Right kidney (tissue), 1 donor: ENCODE measurements around the gene PRMT7.
"Not testable (repeated sequence)": the region's sequence is repeated elsewhere in the genome, so short reads cannot be mapped to it uniquely, and the experiment has no call there.

Source experiments
- DNase-seq: peaks from one replicate; pipeline ENCODE4 v3.0.0-alpha.2; 2016

The PRMT7 gene

GRCh38 chr16:68283346-68283745, 27.5 kb upstream of the PRMT7 start:
- DNase-seq = no peak

GRCh38 chr16:68283801-68284598, 26.8 kb upstream of the PRMT7 start:
- no peak for DNase-seq

GRCh38 chr16:68284847-68285246, 26.0 kb upstream of the PRMT7 start:
- DNase-seq = no peak

GRCh38 chr16:68285683-68286082, 25.1 kb upstream of the PRMT7 start:
- DNase-seq = no peak

- DNase-seq = no peak
Observed at GRCh38 chr16:68286153-68287074, 24.4 kb upstream of the PRMT7 start.

- DNase-seq = no peak
Observed at GRCh38 chr16:68287276-68288251, 23.3 kb upstream of the PRMT7 start.

- DNase-seq = no peak
Observed at GRCh38 chr16:68288252-68288650, 22.6 kb upstream of the PRMT7 start.

GRCh38 chr16:68288796-68289195, 22.0 kb upstream of the PRMT7 start:
- not testable (repeated sequence) for DNase-seq

- DNase-seq = no peak
Observed at GRCh38 chr16:68289202-68289601, 21.6 kb upstream of the PRMT7 start.

- no peak for DNase-seq
Observed at GRCh38 chr16:68289621-68290329, 21.0 kb upstream of the PRMT7 start.

- no peak for DNase-seq
Observed at GRCh38 chr16:68290450-68290849, 20.4 kb upstream of the PRMT7 start.

- no peak for DNase-seq
Observed at GRCh38 chr16:68291227-68291626, 19.6 kb upstream of the PRMT7 start.

GRCh38 chr16:68292425-68292824, 18.4 kb upstream of the PRMT7 start:
- DNase-seq = no peak

GRCh38 chr16:68296291-68296690, 14.5 kb upstream of the PRMT7 start:
- DNase-seq = no peak

GRCh38 chr16:68296693-68297092, 14.1 kb upstream of the PRMT7 start:
- no peak for DNase-seq

- no peak for DNase-seq
Observed at GRCh38 chr16:68297908-68298307, 12.9 kb upstream of the PRMT7 start.

- no peak for DNase-seq
Observed at GRCh38 chr16:68298312-68298711, 12.5 kb upstream of the PRMT7 start.

GRCh38 chr16:68298907-68299561, 11.8 kb upstream of the PRMT7 start:
- no peak for DNase-seq

- DNase-seq = no peak
Observed at GRCh38 chr16:68299571-68300453, 11.0 kb upstream of the PRMT7 start.
